C4-2B (cell line): ENCODE data around the gene SPOCK1.

Experiments used
- H3K27ac ChIP-seq: fragments of 450-650 bp; 2 replicates; pipeline ENCODE4 v1.5.1; 2017
- CTCF ChIP-seq: fragments of 450-650 bp; conservative IDR thresholded peaks from 2 replicates; pipeline ENCODE4 v1.5.1; 2017; ENCODE audit warnings: mild to moderate bottlenecking
- ZFX ChIP-seq: fragments of 450-650 bp; IDR thresholded peaks from 2 replicates; pipeline ENCODE4 v1.6.1; 2017

SPOCK1 gene

GRCh38 chr5:137221943-137222342, 277.2 kb downstream of the SPOCK1 start:
- H3K27ac ChIP-seq = no peak overlapping the region
- TF ChIP-seq ZFX (no peak), CTCF (no peak)

GRCh38 chr5:137220523-137220927, 278.6 kb downstream of the SPOCK1 start:
- TF ChIP-seq ZFX (no peak), CTCF (peak; percentile 84)

GRCh38 chr5:137218896-137219295, 280.2 kb downstream of the SPOCK1 start:
- TF ChIP-seq CTCF (no peak), ZFX (no peak)
- peak overlapping the region; percentile 87 for H3K27ac ChIP-seq

More at GRCh38 chr5:137220523-137220927, 278.6 kb downstream of the SPOCK1 start:
- H3K27ac ChIP-seq = no peak overlapping the region

- peak overlapping the region; percentile 87 for H3K27ac ChIP-seq
- TF ChIP-seq CTCF = no peak
- no peak for TF ChIP-seq ZFX
Observed at GRCh38 chr5:137218471-137218870, 280.7 kb downstream of the SPOCK1 start.

- TF ChIP-seq ZFX (no peak), CTCF (no peak)
- peak overlapping the region; percentile 25; the same call in 1 of the 2 replicates for H3K27ac ChIP-seq
Observed at GRCh38 chr5:137217599-137218200, 281.4 kb downstream of the SPOCK1 start.

GRCh38 chr5:137216976-137217598, 282.0 kb downstream of the SPOCK1 start:
- TF ChIP-seq ZFX = no peak
- no peak for TF ChIP-seq CTCF

GRCh38 chr5:137215780-137216179, 283.3 kb downstream of the SPOCK1 start:
- TF ChIP-seq ZFX = no peak

More at GRCh38 chr5:137216976-137217598, 282.0 kb downstream of the SPOCK1 start:
- peak overlapping the region; percentile 25; the same call in 1 of the 2 replicates for H3K27ac ChIP-seq

GRCh38 chr5:137215261-137215660, 283.9 kb downstream of the SPOCK1 start:
- no peak overlapping the region for H3K27ac ChIP-seq
- TF ChIP-seq CTCF = no peak
- no peak for TF ChIP-seq ZFX

More at GRCh38 chr5:137215780-137216179, 283.3 kb downstream of the SPOCK1 start:
- H3K27ac ChIP-seq = no peak overlapping the region
